Measurements from ENCODE around the gene JMJD8. TPM values are rescaled to one million over a fixed set of nuclear protein-coding genes. Genes with fewer than 3 reads are reported as not detected.
"Not testable (repeated sequence)": the region's sequence is repeated elsewhere in the genome, so short reads cannot be mapped to it uniquely, and the experiment has no call there.

The JMJD8 gene
- total RNA-seq, 2 donors from 2014 or later, result 48.8 to 55.6 TPM

GRCh38 chr16:714079-714478 lies 29.9 kb upstream of the JMJD8 start:
- Histone ChIP-seq H3K27me3 (ENCODE audit: control insufficient read depth, insufficient read depth, low read length, poor library complexity, severe bottlenecking) (peaks cover 49% of the 10 kb centered on the region), H3K27ac (ENCODE audit: low read depth, low read length) (no peak overlapping the region), H3K4me3 (ENCODE audit: low read length) (no peak overlapping the region), H3K9me3 (ENCODE audit: control insufficient read depth, low read length) (no peaks in the 10 kb centered on the region), H3K4me1 (ENCODE audit: control insufficient read depth, insufficient read depth, low read length) (peaks cover 4% of the 10 kb centered on the region), H3K36me3 (ENCODE audit: control insufficient read depth, insufficient read depth, low read length) (no peaks in the 10 kb centered on the region), H3K9ac (ENCODE audit: extremely low read depth, low read length, poor library complexity, severe bottlenecking) (no peak overlapping the region)
- WGBS, 2 experiments (ENCODE audit: insufficient coverage in 1 of 2, insufficient read length in 1 of 2), result 93 to 94% methylated on average over 5 to 11 of the region's 11 CpGs
- Mint-ChIP-seq H3K27me3 (ENCODE audit: insufficient read depth) (peaks cover 45% of the 10 kb centered on the region), H3K27ac (no peak overlapping the region), H3K4me1 (peaks cover 6% of the 10 kb centered on the region), H3K36me3 (ENCODE audit: low read depth) (no peaks in the 10 kb centered on the region), H3K4me3 (no peak overlapping the region), H3K9me3 (no peaks in the 10 kb centered on the region)
- DNase-seq, result no peak
- no peak for TF ChIP-seq CTCF (conservative IDR thresholded peaks at IDR 0.05)

- Mint-ChIP-seq H3K27ac (peak overlapping the region; percentile 75), H3K27me3 (ENCODE audit: insufficient read depth) (peaks cover 58% of the 10 kb centered on the region)
- H3K36me3 ChIP-seq (ENCODE audit: control insufficient read depth, insufficient read depth, low read length); H3K4me3 Mint-ChIP-seq; H3K4me1 ChIP-seq (ENCODE audit: control insufficient read depth, insufficient read depth, low read length); H3K4me1 Mint-ChIP-seq; H3K9ac ChIP-seq (ENCODE audit: extremely low read depth, low read length, poor library complexity, severe bottlenecking); H3K9me3 Mint-ChIP-seq; H3K27ac ChIP-seq (ENCODE audit: low read depth, low read length); H3K9me3 ChIP-seq (ENCODE audit: control insufficient read depth, low read length); H3K36me3 Mint-ChIP-seq (ENCODE audit: low read depth); H3K4me3 ChIP-seq (ENCODE audit: low read length): not testable (repeated sequence)
- peaks cover 62% of the 10 kb centered on the region for H3K27me3 ChIP-seq (ENCODE audit: control insufficient read depth, insufficient read depth, low read length, poor library complexity, severe bottlenecking)
- peak; percentile 76 for TF ChIP-seq CTCF (conservative IDR thresholded peaks at IDR 0.05)
- DNase-seq, result peak; percentile 91
- 24 to 57% methylated on average over 5 to 13 of the region's 13 CpGs for WGBS, 2 experiments (ENCODE audit: insufficient coverage in 1 of 2, insufficient read length in 1 of 2)
Observed at GRCh38 chr16:712740-713250, 28.7 kb upstream of the JMJD8 start.

GRCh38 chr16:711548-712320 lies 27.6 kb upstream of the JMJD8 start:
- Histone ChIP-seq H3K9ac (ENCODE audit: extremely low read depth, low read length, poor library complexity, severe bottlenecking) (no peak overlapping the region), H3K4me1 (ENCODE audit: control insufficient read depth, insufficient read depth, low read length) (peaks cover 4% of the 10 kb centered on the region), H3K27me3 (ENCODE audit: control insufficient read depth, insufficient read depth, low read length, poor library complexity, severe bottlenecking) (peaks cover 73% of the 10 kb centered on the region), H3K4me3 (ENCODE audit: low read length) (no peak overlapping the region), H3K27ac (ENCODE audit: low read depth, low read length) (no peak overlapping the region), H3K36me3 (ENCODE audit: control insufficient read depth, insufficient read depth, low read length) (no peaks in the 10 kb centered on the region), H3K9me3 (ENCODE audit: control insufficient read depth, low read length) (no peaks in the 10 kb centered on the region)
- peak; percentile 94 for DNase-seq
- Mint-ChIP-seq H3K27ac (no peak overlapping the region), H3K36me3 (ENCODE audit: low read depth) (no peaks in the 10 kb centered on the region), H3K27me3 (ENCODE audit: insufficient read depth) (peaks cover 67% of the 10 kb centered on the region), H3K9me3 (no peaks in the 10 kb centered on the region), H3K4me3 (no peak overlapping the region), H3K4me1 (peaks cover 6% of the 10 kb centered on the region)
- WGBS, 2 experiments (ENCODE audit: insufficient coverage in 1 of 2, insufficient read length in 1 of 2), result 8 to 19% methylated on average over 11 to 23 of the region's 25 CpGs
- TF ChIP-seq CTCF (conservative IDR thresholded peaks at IDR 0.05), result peak; percentile 99
